CD4-positive, alpha-beta memory T cell (primary cell): Measurements from ENCODE around the gene BIN2. TPM values are rescaled to one million over a fixed set of nuclear protein-coding genes. Genes with fewer than 3 reads are reported as not detected.
"Not testable (repeated sequence)": the region's sequence is repeated elsewhere in the genome, so short reads cannot be mapped to it uniquely, and the experiment has no call there.

Experiments used
- CTCF ChIA-PET: fragments of 350-600 bp; sonication (Branson Sonifier 250); formaldehyde crosslinking; loops from one replicate; lab custom pipeline; 2021; ENCODE audit warnings: inconsistent platforms; ENCODE audit not compliant: partially characterized antibody; lab: Charles Lee
- POLR2A ChIA-PET: fragments of 350-600 bp; sonication (Branson Sonifier 250); formaldehyde crosslinking; loops from one replicate; lab custom pipeline; 2021; ENCODE audit not compliant: partially characterized antibody; lab: Charles Lee
- DNase-seq, 5 donors: peaks; one replicate each; pipeline versions ENCODE4 v3.0.0 to v3.0.0-alpha.2; 2020 to 2022; ENCODE audit warnings: mixed read lengths in 1 of 5
- H3K27ac ChIP-seq: one replicate; pipeline ENCODE4 v1.7.0; 2013; ENCODE audit warnings: low read depth, low read length
- H3K27me3 ChIP-seq: 2 replicates; pipeline ENCODE4 v1.7.0; 2013; ENCODE audit warnings: mild to moderate bottlenecking, low read length, moderate library complexity; ENCODE audit not compliant: insufficient read depth
- H3K36me3 ChIP-seq: 2 replicates; pipeline ENCODE4 v1.7.0; 2013; ENCODE audit warnings: mild to moderate bottlenecking, low read length, moderate library complexity; ENCODE audit not compliant: insufficient read depth
- H3K4me1 ChIP-seq: 2 replicates; pipeline ENCODE4 v1.7.0; 2013; ENCODE audit warnings: mild to moderate bottlenecking, low read length, moderate library complexity; ENCODE audit not compliant: insufficient read depth
- H3K4me3 ChIP-seq, 2 donors: one replicate each; pipeline ENCODE4 v1.7.0; 2013; ENCODE audit warnings: low read length in 2 of 2, mild to moderate bottlenecking in 1 of 2
- H3K9me3 ChIP-seq, 2 donors: one replicate each; pipeline ENCODE4 v1.7.0; 2013; ENCODE audit warnings: low read length in 2 of 2, control low read depth in 1 of 2; ENCODE audit not compliant: control insufficient read depth in 1 of 2
- H3K27ac Mint-ChIP-seq, 7 donors: one replicate each; pipeline ENCODE4 v1.8.0; 2020 to 2021; ENCODE audit warnings: mixed read lengths in 7 of 7, mild to moderate bottlenecking in 6 of 7, inconsistent platforms in 3 of 7, moderate library complexity in 3 of 7
- H3K27me3 Mint-ChIP-seq, 2 donors: one replicate each; pipeline ENCODE4 v1.8.0; 2020 to 2021; ENCODE audit warnings: mixed read lengths in 2 of 2
- H3K36me3 Mint-ChIP-seq, 2 donors: one replicate each; pipeline ENCODE4 v1.8.0; 2020 to 2021; ENCODE audit warnings: mixed read lengths in 2 of 2, inconsistent platforms in 1 of 2, mild to moderate bottlenecking in 1 of 2
- H3K4me1 Mint-ChIP-seq, 4 donors: one replicate each; pipeline ENCODE4 v1.8.0; 2020 to 2021; ENCODE audit warnings: mixed read lengths in 4 of 4, mild to moderate bottlenecking in 1 of 4
- H3K4me3 Mint-ChIP-seq, 8 donors: one replicate each; pipeline ENCODE4 v1.8.0; 2020 to 2021; ENCODE audit warnings: mixed read lengths in 8 of 8, mild to moderate bottlenecking in 7 of 8, moderate library complexity in 6 of 8, inconsistent platforms in 3 of 8
- H3K9me3 Mint-ChIP-seq, 8 donors: one replicate each; pipeline ENCODE4 v1.8.0; 2020 to 2021; ENCODE audit warnings: mixed read lengths in 8 of 8, mild to moderate bottlenecking in 5 of 8, inconsistent platforms in 3 of 8, moderate library complexity in 1 of 8
- intact Hi-C: fragments of 100-400 bp; cut with micrococcal nuclease; formaldehyde crosslinking; loops from one replicate; pipeline ENCODE4 v1.15.1; 2023
- polyA plus RNA-seq, 2 donors: library from polyadenylated mRNA; unstranded; fragments of 300-500 nt; fragmentation: Illumina TruSeq; gene quantifications; one replicate each; pipeline ENCODE4 v1.2.3, GENCODE V29; 2021
- total RNA-seq, 2 experiments: library from RNA; stranded (reverse); gene quantifications; one replicate each; pipeline ENCODE4 v1.2.3, GENCODE V29; 2021

BIN2 gene
- total and polyA plus RNA-seq, 4 experiments from 2014 or later, result 183 to 309 (median 218) TPM

DNA sequence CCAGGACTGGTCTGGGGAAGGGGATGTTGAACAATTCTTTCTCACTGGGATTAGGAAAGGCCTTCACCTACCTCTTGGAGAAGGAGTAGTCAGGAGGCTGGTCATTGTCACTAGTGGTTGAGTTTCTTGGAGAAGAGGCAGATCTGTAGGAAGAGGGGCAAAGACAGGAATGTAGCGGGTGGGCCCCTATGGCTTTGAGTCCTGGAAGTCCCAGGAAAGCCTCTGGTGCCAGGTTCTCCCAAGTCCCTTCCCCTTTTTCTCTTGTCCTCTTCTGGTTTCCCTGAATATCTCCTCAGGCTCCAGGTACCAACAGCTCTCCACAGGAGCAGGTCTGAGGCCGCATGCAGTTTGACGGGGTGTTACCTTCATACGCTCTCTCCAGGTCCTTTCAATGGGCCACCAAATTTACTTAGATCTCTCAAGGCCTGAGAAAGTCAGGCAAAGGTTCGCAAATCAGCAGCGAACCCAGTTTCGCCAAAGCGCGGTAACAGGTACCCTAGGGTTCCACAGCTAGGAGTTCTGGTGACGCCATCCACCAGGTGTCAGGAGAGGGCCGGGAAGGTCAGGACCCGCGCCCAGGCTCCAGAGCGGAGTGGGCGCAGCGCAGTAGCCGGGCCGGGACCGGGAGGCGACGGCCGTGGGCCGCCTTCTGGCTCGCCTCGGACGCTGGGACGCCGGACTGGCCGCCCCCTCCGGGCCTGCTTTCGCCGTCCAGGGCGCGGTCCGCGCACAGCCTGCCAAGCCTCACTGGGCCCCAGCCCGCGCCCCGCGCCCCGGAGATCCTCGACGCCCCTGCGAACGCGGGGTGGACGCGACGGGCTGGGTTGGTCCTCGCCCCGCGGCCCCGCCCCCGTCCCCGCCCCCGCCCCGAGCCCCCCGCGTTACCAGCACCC is 54.6 kb downstream of the BIN2 start:
- peaks cover 24% of the 10 kb centered on the region for H3K4me1 ChIP-seq
- Mint-ChIP-seq H3K36me3 (peaks cover 4 to 9% of the 10 kb centered on the region in 2 donors), H3K4me3 (peak overlapping the region; percentile 87 to 95 (median 90)), H3K4me1 (peaks cover 24 to 44% (median 30%) of the 10 kb centered on the region in 4 donors), H3K27me3 (no peaks in the 10 kb centered on the region), H3K9me3 (no peaks in the 10 kb centered on the region), H3K27ac (peak overlapping the region; percentile 80 to 95 (median 90))
- H3K9me3 ChIP-seq, result no peaks in the 10 kb centered on the region
- POLR2A ChIA-PET, result interaction anchor here (0.8 to 2.7 kb wide), 13 partner anchors 12 to 221 kb away, joined by 3 to 60 read pairs (median 4); partner anchors contain the start of genes DAZAP2, LETMD1 and POU6F1
- H3K27me3 ChIP-seq, result no peaks in the 10 kb centered on the region
- H3K36me3 ChIP-seq, result no peaks in the 10 kb centered on the region
- CTCF ChIA-PET, result interaction anchor here (0.8 to 5.6 kb wide), 15 partner anchors 8 to 262 kb away, joined by 3 to 199 read pairs (median 4); no protein-coding TSS in a partner anchor
- H3K4me3 ChIP-seq, result peak overlapping the region in 1 of 2 donors; percentile 57
- DNase-seq, result peak; percentile 53 to 59 (median 55)
- no peak overlapping the region for H3K27ac ChIP-seq
- intact Hi-C loops, result loop anchor here (1.0 kb wide), 3 partner anchors 72 to 263 kb away; no protein-coding TSS in a partner anchor

GRCh38 chr12:51265024-51265423 is 59.0 kb downstream of the BIN2 start:
- Mint-ChIP-seq H3K27ac (peak overlapping the region in 5 of 7 donors; percentile 5 to 43 (median 22)), H3K36me3 (peaks cover 3 to 4% of the 10 kb centered on the region in 2 donors), H3K4me1 (peaks cover 24 to 45% (median 29%) of the 10 kb centered on the region in 4 donors), H3K4me3 (peak overlapping the region in 4 of 8 donors; percentile 11 to 60 (median 31)), H3K9me3 (no peaks in the 10 kb centered on the region), H3K27me3 (no peaks in the 10 kb centered on the region)
- Histone ChIP-seq H3K4me3 (no peak overlapping the region), H3K27ac (no peak overlapping the region), H3K4me1 (peaks cover 16% of the 10 kb centered on the region), H3K9me3 (no peaks in the 10 kb centered on the region), H3K27me3 (no peaks in the 10 kb centered on the region), H3K36me3 (no peaks in the 10 kb centered on the region)
- intact Hi-C loops, result no loop called here
- peak in 4 of 5 donors; percentile 38 to 51 (median 49) for DNase-seq
- CTCF ChIA-PET, result interaction anchor here (0.7 to 3.3 kb wide), 2 partner anchors 77 to 85 kb away, joined by 4 to 29 read pairs; no protein-coding TSS in a partner anchor
- POLR2A ChIA-PET, result no interaction called here

DNA sequence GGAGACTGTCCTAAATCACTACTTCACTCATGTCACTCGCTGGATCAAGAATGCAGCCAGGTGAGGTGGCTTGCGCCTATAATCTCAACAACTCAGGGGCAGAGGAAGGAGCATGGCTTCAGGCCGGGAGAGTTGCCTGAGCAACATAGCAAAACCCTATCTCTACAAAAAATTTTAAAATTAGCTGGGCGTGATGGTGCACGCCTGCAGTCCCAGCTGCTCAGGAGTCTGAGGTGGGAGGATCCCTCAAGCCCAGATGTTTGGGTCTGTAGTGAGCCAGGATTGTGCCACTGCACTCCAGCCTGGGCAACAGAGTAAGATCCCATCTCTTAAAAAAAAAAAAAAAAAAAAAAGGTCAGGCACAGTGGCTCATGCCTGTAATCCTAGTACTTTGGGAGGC is 59.7 kb downstream of the BIN2 start:
- H3K4me1 ChIP-seq, result peaks cover 13% of the 10 kb centered on the region
- CTCF ChIA-PET, result interaction anchor here (0.7 to 3.3 kb wide), 4 partner anchors 56 to 86 kb away, joined by 3 to 29 read pairs (median 4); no protein-coding TSS in a partner anchor
- no peak overlapping the region for H3K4me3 Mint-ChIP-seq

DNA sequence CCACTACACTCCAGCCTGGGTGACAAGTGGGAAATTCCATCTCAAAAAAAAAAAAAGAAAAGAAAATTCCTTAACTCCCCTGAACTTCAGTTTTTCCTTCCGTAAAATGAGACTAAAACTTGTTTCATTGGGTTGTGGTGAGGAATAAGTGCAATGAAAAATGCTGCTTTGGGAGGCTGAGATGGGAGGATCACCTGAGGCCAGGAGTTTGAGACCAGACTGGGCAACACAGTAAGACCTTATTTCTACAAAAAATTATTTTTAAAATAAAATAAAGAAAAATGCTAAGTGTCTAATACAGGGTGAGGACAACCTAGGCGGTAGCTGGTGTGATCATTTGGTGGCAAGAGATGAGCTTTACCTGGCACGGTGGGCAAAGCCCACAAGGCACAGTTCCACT is 60.6 kb downstream of the BIN2 start:
- intact Hi-C loops, result no loop called here

More for the DNA sequence above, 59.7 kb downstream of the BIN2 start:
- POLR2A ChIA-PET, result no interaction called here
- Mint-ChIP-seq H3K36me3 (peaks cover 2 to 4% of the 10 kb centered on the region in 2 donors), H3K4me1 (peaks cover 21 to 42% (median 26%) of the 10 kb centered on the region in 4 donors), H3K27ac (peak overlapping the region in 1 of 7 donors; percentile 64), H3K27me3 (no peaks in the 10 kb centered on the region), H3K9me3 (no peaks in the 10 kb centered on the region)
- intact Hi-C loops, result no loop called here
- Histone ChIP-seq H3K27me3 (no peaks in the 10 kb centered on the region), H3K27ac (no peak overlapping the region), H3K4me3 (no peak overlapping the region), H3K9me3 (no peaks in the 10 kb centered on the region), H3K36me3 (no peaks in the 10 kb centered on the region)
- DNase-seq, result no peak

GRCh38 chr12:51262758-51263177 is 61.2 kb downstream of the BIN2 start:
- DNase-seq, result no peak
- Mint-ChIP-seq H3K4me3 (no peak overlapping the region), H3K27me3 (no peaks in the 10 kb centered on the region), H3K36me3 (peaks cover 2 to 4% of the 10 kb centered on the region in 2 donors), H3K4me1 (peaks cover 16 to 30% (median 20%) of the 10 kb centered on the region in 4 donors), H3K27ac (peak overlapping the region in 4 of 7 donors; percentile 15 to 70 (median 45)), H3K9me3 (no peaks in the 10 kb centered on the region)
- Histone ChIP-seq H3K4me3 (no peak overlapping the region), H3K27ac (no peak overlapping the region), H3K36me3 (no peaks in the 10 kb centered on the region), H3K9me3 (no peaks in the 10 kb centered on the region), H3K27me3 (no peaks in the 10 kb centered on the region), H3K4me1 (peaks cover 7% of the 10 kb centered on the region)
- intact Hi-C loops, result no loop called here
- ChIA-PET POLR2A (interaction anchor here (0.7 to 2.0 kb wide), 5 partner anchors 8 to 97 kb away, joined by 3 to 6 read pairs (median 5); partner anchors contain the start of genes DAZAP2 and SMAGP), CTCF (interaction anchor here (0.7 to 3.3 kb wide), 13 partner anchors 11 to 269 kb away, joined by 3 to 29 read pairs (median 4); no protein-coding TSS in a partner anchor)

More for the DNA sequence above, 60.6 kb downstream of the BIN2 start:
- Histone ChIP-seq H3K27me3 (no peaks in the 10 kb centered on the region), H3K4me3 (no peak overlapping the region), H3K27ac (no peak overlapping the region), H3K4me1 (peaks cover 7% of the 10 kb centered on the region), H3K9me3 (no peaks in the 10 kb centered on the region), H3K36me3 (no peaks in the 10 kb centered on the region)
- POLR2A ChIA-PET, result interaction anchor here (0.6 to 2.0 kb wide), 4 partner anchors 19 to 78 kb away, joined by 3 to 6 read pairs (median 6); partner anchors contain the start of genes DAZAP2 and POU6F1
- CTCF ChIA-PET, result interaction anchor here (1.1 to 3.3 kb wide), 10 partner anchors 11 to 269 kb away, joined by 3 to 29 read pairs (median 4); no protein-coding TSS in a partner anchor
- H3K27ac Mint-ChIP-seq, result no peak overlapping the region
- no peak overlapping the region for H3K4me3 Mint-ChIP-seq
- H3K9me3 Mint-ChIP-seq, result no peaks in the 10 kb centered on the region
- no peaks in the 10 kb centered on the region for H3K27me3 Mint-ChIP-seq
- DNase-seq, result no peak
- peaks cover 16 to 35% (median 20%) of the 10 kb centered on the region in 4 donors for H3K4me1 Mint-ChIP-seq
- peaks cover 2 to 4% of the 10 kb centered on the region in 2 donors for H3K36me3 Mint-ChIP-seq

- POLR2A ChIA-PET, DNase-seq, H3K27me3 ChIP-seq, H3K4me3 Mint-ChIP-seq, H3K9me3 ChIP-seq, H3K36me3 ChIP-seq, H3K4me1 ChIP-seq, H3K36me3 Mint-ChIP-seq, H3K4me3 ChIP-seq, H3K27me3 Mint-ChIP-seq, intact Hi-C loops, H3K9me3 Mint-ChIP-seq, H3K27ac ChIP-seq: not testable (repeated sequence)
- Mint-ChIP-seq H3K4me1 (peaks cover 7 to 18% (median 11%) of the 10 kb centered on the region in 4 donors), H3K27ac (peak overlapping the region in 1 of 7 donors; percentile 12)
- CTCF ChIA-PET, result interaction anchor here (1.4 kb wide), 1 partner anchor 91 kb away, joined by 3 read pairs; no protein-coding TSS in a partner anchor
Observed at GRCh38 chr12:51259600-51259999, 64.4 kb downstream of the BIN2 start.
